Heart left ventricle (tissue), 16 donors: ENCODE measurements around the gene ASAP2. TPM values are rescaled to one million over a fixed set of nuclear protein-coding genes. Genes with fewer than 3 reads are reported as not detected.
A peak's percentile ranks its signal among the peaks of the same experiment; 100 is the strongest.

Experiments
- ATAC-seq, 4 donors: fragments of 200-7000 bp; cut with Tn5 transposase; one replicate each; pipeline ENCODE4 v1.9.1; 2020 to 2022; ENCODE audit warnings: moderate library complexity in 4 of 4, mild to moderate bottlenecking in 3 of 4, moderate number of reproducible peaks in 1 of 4
- DNase-seq, 5 donors: peaks; one replicate each; pipeline ENCODE4 v3.0.0-alpha.2; 2020
- H3K27ac ChIP-seq, 12 donors: fragments of 200-600 bp; sonication (generic) in 4 of 12; one replicate each; pipeline versions ENCODE4 v1.5.0 to v1.8.0; 2016 to 2022; ENCODE audit warnings: mild to moderate bottlenecking in 2 of 12
- H3K27me3 ChIP-seq, 9 donors: fragments of 200-600 bp; sonication (generic) in 2 of 9; one replicate each; pipeline versions ENCODE4 v1.5.1 to v1.8.0; 2016 to 2022; ENCODE audit warnings: mild to moderate bottlenecking in 3 of 9
- H3K36me3 ChIP-seq, 9 donors: fragments of 200-600 bp; sonication (generic) in 2 of 9; one replicate each; pipeline versions ENCODE4 v1.5.0 to v1.8.0; 2018 to 2022; ENCODE audit warnings: mild to moderate bottlenecking in 2 of 9
- H3K4me1 ChIP-seq, 12 donors: fragments of 200-600 bp; sonication (generic) in 4 of 12; one replicate each; pipeline versions ENCODE4 v1.5.0 to v1.8.0; 2016 to 2022; ENCODE audit warnings: mild to moderate bottlenecking in 3 of 12
- H3K4me3 ChIP-seq, 12 donors: fragments of 200-600 bp; sonication (generic) in 4 of 12; one replicate each; pipeline versions ENCODE4 v1.5.0 to v1.8.0; 2017 to 2022; ENCODE audit warnings: mild to moderate bottlenecking in 9 of 12, moderate library complexity in 4 of 12
- H3K9me3 ChIP-seq, 12 donors: fragments of 200-600 bp; sonication (generic) in 4 of 12; one replicate each; pipeline versions ENCODE4 v1.5.0 to v1.8.0; 2016 to 2022; ENCODE audit warnings: mild to moderate bottlenecking in 1 of 12
- CTCF ChIP-seq, 12 donors: fragments of 200-600 bp; sonication (generic) in 4 of 12; IDR thresholded peaks; one replicate each; pipeline versions ENCODE4 v1.5.0 to v1.8.0; 2018 to 2022; ENCODE audit warnings: antibody characterized with exemption in 12 of 12, mild to moderate bottlenecking in 5 of 12
- POLR2A ChIP-seq, 2 donors: fragments of 450-650 bp; IDR thresholded peaks; one replicate each; pipeline ENCODE4 v1.6.1; 2017; ENCODE audit warnings: antibody characterized with exemption in 2 of 2, mild to moderate bottlenecking in 2 of 2, moderate library complexity in 2 of 2
- WGBS, 4 donors: extraction: QIAGEN DNeasy Blood & Tissue Kit in 2 of 4; methylation state at CpG; one replicate each; pipeline versions ENCODE4 v1.1.5 to v1.1.7; 2013 to 2018; 5-methylcytosine and 5-hydroxymethylcytosine counted together
- intact Hi-C, 10 donors: fragments of 100-400 bp; cut with DNase I; formaldehyde crosslinking; loops; one replicate each; pipeline versions ENCODE4 v1.11.1 to v1.14.2; 2022
- polyA plus RNA-seq, 2 donors: library from polyadenylated mRNA; stranded (reverse); fragments of 200-250 nt; gene quantifications; one replicate each; pipeline ENCODE4 v1.2.3, GENCODE V29; 2013
- total RNA-seq, 9 donors: library from RNA; depleted of rRNA in 2 of 9; stranded (reverse); fragments of >200 nt in 2 of 9; fragmentation: NEBNext Ultra II Directional in 3 of 9; extraction: Animal tissue kit (Norgen Biotek cat#: 25700) in 3 of 9; gene quantifications; one replicate each; pipeline versions ENCODE4 v1.1.0 to v1.2.4, GENCODE V29; 2016 to 2023
- donor health status: ischemic (EF 13 %, LVEDD 7.1; RV severe dilation, severe dysfunction).
- donor health status: healthy with polysubstance abuse.
- donor health status: DM: no; HTN: yes; CAD: no.
- donor health status: DM: no; HTN: no; CAD: no.
- donor health status: ischemic (EF 25% LVEDD 6.9; RV normal size, moderate dysfunction).
- donor health status: ischemic (EF 25% LVEDD 5.7; RV mildly dilated, moderate dysfunction).
- donor health status: healthy.
- donor health status: DM: yes; HTN: yes; CAD: no.
- donor health status: ischemic (EF 35%, LVEDD 5.7; RV mildly dilated, moderate dysfunction).
- donor health status: nonischemic (EF 11% LVEDD 7.7; RV severe dilation, severe dysfunction).
- donor health status: DM: yes; HTN: yes; CAD: no.
- donor health status: PGD.
- donor health status: ischemic (EF 29% LVEDD 5.4; RV normal size, mild dysfunction).
- donor health status: nonischemic (EF 23%, LVEDD 6.1; RV moderate dilation, normal function).

Gene ASAP2
- total and polyA plus RNA-seq, 11 donors: 6.7 to 17.0 (median 11.9) TPM

DNA sequence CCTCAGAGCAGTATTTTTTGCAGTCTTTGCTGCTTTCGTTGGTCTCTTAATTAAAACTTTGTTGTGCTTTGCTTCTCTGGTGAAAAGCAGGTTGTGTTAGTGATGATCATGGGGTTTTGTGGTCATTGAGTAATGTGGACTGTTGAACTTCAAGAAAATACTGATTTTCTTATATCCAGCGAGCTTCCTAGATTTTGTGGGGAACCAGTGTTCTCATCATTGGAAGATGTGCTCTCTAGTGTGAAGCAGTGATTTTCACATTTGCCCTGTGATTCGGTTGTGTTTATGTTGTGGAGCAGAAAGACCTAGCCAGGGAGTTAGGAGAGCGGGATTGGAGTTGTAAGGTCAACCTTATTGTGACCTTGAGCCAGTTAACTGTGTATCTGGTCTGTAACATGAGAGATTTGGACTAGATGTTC, 12.4 kb downstream of the ASAP2 start:
- no peak for ATAC-seq
- Histone ChIP-seq H3K27ac (peak overlapping the region in 2 of 12 donors; percentile 4 to 9), H3K36me3 (peaks cover 0 to 10% (median 0%) of the 10 kb centered on the region in 9 donors), H3K9me3 (peaks cover 0 to 4% (median 0%) of the 10 kb centered on the region in 12 donors), H3K4me3 (no peak overlapping the region), H3K4me1 (peaks cover 0 to 81% (median 32%) of the 10 kb centered on the region in 12 donors), H3K27me3 (no peaks in the 10 kb centered on the region)
- intact Hi-C loops: loop anchor here in 1 of 10 donors (5.0 kb wide), 1 partner anchor 38 kb away; no protein-coding TSS in a partner anchor
- TF ChIP-seq CTCF (IDR thresholded peaks at IDR 0.05): no peak
- no peak for TF ChIP-seq POLR2A (IDR thresholded peaks at IDR 0.05)
- 61 to 78% (median 67%) methylated on average over 4 of the region's 4 CpGs for WGBS, 4 donors
- no peak for DNase-seq

DNA sequence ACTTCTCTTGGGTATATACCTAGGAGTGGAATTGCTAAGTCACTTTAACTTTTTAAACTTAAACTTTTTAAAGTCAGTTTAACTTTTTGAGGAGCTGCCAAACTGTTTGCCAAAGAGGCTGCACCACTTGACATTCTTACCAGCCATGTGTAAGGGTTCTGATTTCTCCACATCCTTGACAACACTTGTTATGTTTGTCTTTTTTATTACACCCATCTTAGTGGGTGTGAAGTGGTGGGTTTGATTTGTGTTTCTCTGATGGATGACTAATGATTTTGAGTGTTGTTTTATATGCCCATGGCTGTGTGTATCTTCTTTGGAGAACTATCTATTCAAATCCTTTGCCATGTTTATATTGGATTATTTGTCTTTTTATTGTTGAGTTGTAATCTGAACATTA, 13.6 kb downstream of the ASAP2 start:
- Histone ChIP-seq H3K4me3 (no peak overlapping the region), H3K36me3 (peaks cover 0 to 10% (median 0%) of the 10 kb centered on the region in 9 donors), H3K27ac (no peak overlapping the region), H3K9me3 (peaks cover 0 to 4% (median 0%) of the 10 kb centered on the region in 12 donors), H3K4me1 (peaks cover 0 to 90% (median 35%) of the 10 kb centered on the region in 12 donors), H3K27me3 (no peaks in the 10 kb centered on the region)
- no peak for TF ChIP-seq POLR2A (IDR thresholded peaks at IDR 0.05)
- no peak for TF ChIP-seq CTCF (IDR thresholded peaks at IDR 0.05)
- DNase-seq (no peak), ATAC-seq (no peak)
- intact Hi-C loops: no loop called here

GRCh38 chr2:9221223-9221622, 14.6 kb downstream of the ASAP2 start:
- Histone ChIP-seq H3K27ac (peak overlapping the region in 2 of 12 donors; percentile 21 to 39), H3K36me3 (peaks cover 0 to 10% (median 0%) of the 10 kb centered on the region in 9 donors), H3K9me3 (peaks cover 0 to 4% (median 0%) of the 10 kb centered on the region in 12 donors), H3K4me1 (peaks cover 0 to 95% (median 43%) of the 10 kb centered on the region in 12 donors), H3K4me3 (no peak overlapping the region), H3K27me3 (no peaks in the 10 kb centered on the region)
- ATAC-seq: peak in 1 of 4 donors; percentile 55
- DNase-seq: no peak
- WGBS, 4 donors: 55 to 83% (median 72%) methylated on average over 1 of the region's 1 CpG
- intact Hi-C loops: no loop called here
- TF ChIP-seq POLR2A (IDR thresholded peaks at IDR 0.05) (no peak), CTCF (IDR thresholded peaks at IDR 0.05) (no peak)

DNA sequence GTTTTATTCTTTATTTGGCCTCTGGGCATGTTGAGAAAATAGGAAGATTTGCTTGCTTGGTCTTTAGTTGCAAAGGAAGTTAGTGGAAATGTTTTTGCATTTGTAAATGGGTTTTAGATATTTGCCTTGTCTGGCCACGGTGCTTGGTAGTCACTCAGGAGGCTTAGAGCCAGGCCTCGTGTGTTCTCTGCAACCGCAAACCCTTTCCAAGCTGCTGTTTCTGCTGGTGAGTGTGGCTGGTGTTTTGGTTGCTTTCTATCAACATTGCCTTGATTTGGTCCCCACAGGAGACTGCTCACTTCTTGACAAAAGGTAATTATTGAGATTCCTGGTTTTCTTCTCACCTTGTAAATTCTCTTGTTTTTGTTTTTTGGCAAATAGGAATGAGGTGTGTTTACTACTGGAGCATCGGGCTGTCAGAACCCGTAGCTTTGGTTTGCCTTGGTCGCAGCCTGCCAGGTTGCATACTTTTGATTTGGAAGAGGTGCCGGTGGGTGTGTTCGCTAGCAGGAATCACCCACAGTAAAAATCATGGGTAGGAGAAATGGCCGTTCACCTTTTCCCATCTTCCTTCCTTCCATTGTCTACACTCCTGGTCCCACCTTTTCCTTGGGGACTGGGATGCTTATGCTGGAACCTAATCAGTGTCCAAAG, 15.8 kb downstream of the ASAP2 start:
- WGBS, 4 donors: 51 to 69% (median 60%) methylated on average over 9 of the region's 9 CpGs
- intact Hi-C loops: no loop called here
- Histone ChIP-seq H3K27ac (peak overlapping the region in 9 of 12 donors; percentile 5 to 44 (median 16)), H3K36me3 (peaks cover 0 to 5% (median 0%) of the 10 kb centered on the region in 9 donors), H3K4me1 (peaks cover 0 to 96% (median 47%) of the 10 kb centered on the region in 12 donors), H3K9me3 (peaks cover 0 to 4% (median 0%) of the 10 kb centered on the region in 12 donors), H3K4me3 (peak overlapping the region in 1 of 12 donors; percentile 6), H3K27me3 (no peaks in the 10 kb centered on the region)
- ATAC-seq (peak in 2 of 4 donors; percentile 38 to 54), DNase-seq (no peak)
- TF ChIP-seq CTCF (IDR thresholded peaks at IDR 0.05) (no peak), POLR2A (IDR thresholded peaks at IDR 0.05) (no peak)
